Measurements from ENCODE around the gene KIF17.

The KIF17 gene

GRCh38 chr1:20717452-20718342 is at the start of gene KIF17:
Gene KIF17, minus strand, starts transcription at chr1:20718007. Its CDS starts 301 bp downstream, at chr1:20717706.
- peak in 44 of 56 donors; percentile 11 to 78 (median 43) for DNase-seq

- DNase-seq: no peak
Measured at GRCh38 chr1:20767271-20767670, 49.5 kb upstream of the KIF17 start.

- DNase-seq: no peak
Measured at GRCh38 chr1:20763417-20763816, 45.6 kb upstream of the KIF17 start.

- no peak for DNase-seq
Measured at GRCh38 chr1:20760322-20760721, 42.5 kb upstream of the KIF17 start.

GRCh38 chr1:20753589-20753988 is 35.8 kb upstream of the KIF17 start:
- DNase-seq: no peak

GRCh38 chr1:20751462-20751990 is 33.7 kb upstream of the KIF17 start:
- DNase-seq: no peak

GRCh38 chr1:20742671-20743070 is 24.9 kb upstream of the KIF17 start:
- no peak for DNase-seq

- no peak for DNase-seq
Measured at GRCh38 chr1:20740781-20741180, 23.0 kb upstream of the KIF17 start.

GRCh38 chr1:20739225-20739624 is 21.4 kb upstream of the KIF17 start:
- no peak for DNase-seq

GRCh38 chr1:20735581-20736111 is 17.8 kb upstream of the KIF17 start:
- DNase-seq: peak in 5 of 56 donors; percentile 24 to 48 (median 27)

GRCh38 chr1:20733360-20733975 is 15.7 kb upstream of the KIF17 start:
- peak in 1 of 56 donors; percentile 44 for DNase-seq

GRCh38 chr1:20732588-20733359 is 15.0 kb upstream of the KIF17 start, which contains the start of gene SH2D5:
Gene SH2D5, minus strand, starts transcription at chr1:20732703. Its CDS starts 4,659 bp downstream, at chr1:20728044.
- peak in 45 of 56 donors; percentile 11 to 80 (median 46) for DNase-seq

GRCh38 chr1:20732071-20732587 is 14.3 kb upstream of the KIF17 start:
- DNase-seq: peak in 42 of 56 donors; percentile 15 to 85 (median 50)

GRCh38 chr1:20731057-20731991 is 13.5 kb upstream of the KIF17 start:
- DNase-seq: peak in 1 of 56 donors; percentile 19

GRCh38 chr1:20730690-20731056 is 12.9 kb upstream of the KIF17 start:
- no peak for DNase-seq

- no peak for DNase-seq
Measured at GRCh38 chr1:20729990-20730689, 12.3 kb upstream of the KIF17 start.

GRCh38 chr1:20729155-20729931 is 11.5 kb upstream of the KIF17 start:
- no peak for DNase-seq
